Breast epithelium (tissue), 3 donors: ENCODE results near the gene IL1RL1.

Source experiments
- CTCF ChIP-seq, 3 donors: fragments of 450-650 bp; IDR thresholded peaks; one replicate each; pipeline ENCODE4 v1.5.1; 2016 to 2017; ENCODE audit warnings: antibody characterized with exemption in 3 of 3, mild to moderate bottlenecking in 3 of 3, moderate library complexity in 3 of 3
- POLR2A ChIP-seq: fragments of 450-650 bp; IDR thresholded peaks from one replicate; pipeline ENCODE4 v1.6.1; 2016; ENCODE audit warnings: antibody characterized with exemption, mild to moderate bottlenecking, moderate library complexity
- POLR2AphosphoS5 ChIP-seq, 3 donors: sonication (generic); formaldehyde crosslinking; IDR thresholded peaks; one replicate each; pipeline ENCODE4 v1.6.1; 2017; ENCODE audit warnings: antibody characterized with exemption in 3 of 3

- no peak for TF ChIP-seq CTCF (IDR thresholded peaks at IDR 0.05)
- no peak for TF ChIP-seq POLR2A
- no peak for TF ChIP-seq POLR2AphosphoS5 (IDR thresholded peaks at IDR 0.05)
These were observed 90.1 kb downstream of the IL1RL1 start for GRCh38 chr2:102401456-102401855.
